GM11168 (cell line): ENCODE data around the gene RAP1B.

Experiments
- in situ Hi-C: fragments of 300-500 bp; cut with MboI; formaldehyde crosslinking; loops from one replicate; pipeline ENCODE4 v1.12.0; 2022; ENCODE audit warnings: low sequenced_read_pairs; ENCODE audit not compliant: unreplicated experiment

The RAP1B gene

GRCh38 chr12:68630598-68630997 is 19.9 kb downstream of the RAP1B start:
- in situ Hi-C loops = loop anchor here (25.0 kb wide), 1 partner anchor 268 kb away; no protein-coding TSS in a partner anchor

- in situ Hi-C loops = loop anchor here (25.0 kb wide), 1 partner anchor 269 kb away; no protein-coding TSS in a partner anchor
Measured at GRCh38 chr12:68631227-68631626, 20.5 kb downstream of the RAP1B start.

- in situ Hi-C loops = loop anchor here (25.0 kb wide), 1 partner anchor 270 kb away; no protein-coding TSS in a partner anchor
Measured at GRCh38 chr12:68632486-68632885, 21.8 kb downstream of the RAP1B start.

- in situ Hi-C loops = loop anchor here (25.0 kb wide), 1 partner anchor 272 kb away; no protein-coding TSS in a partner anchor
Measured at GRCh38 chr12:68633614-68634558, 23.2 kb downstream of the RAP1B start.

- in situ Hi-C loops = loop anchor here (25.0 kb wide), 1 partner anchor 274 kb away; no protein-coding TSS in a partner anchor
Measured at GRCh38 chr12:68636268-68636667, 25.6 kb downstream of the RAP1B start.

- in situ Hi-C loops = loop anchor here (25.0 kb wide), 1 partner anchor 275 kb away; no protein-coding TSS in a partner anchor
Measured at GRCh38 chr12:68637439-68637838, 26.7 kb downstream of the RAP1B start.

- in situ Hi-C loops = loop anchor here (25.0 kb wide), 1 partner anchor 276 kb away; no protein-coding TSS in a partner anchor
Measured at GRCh38 chr12:68638171-68638570, 27.5 kb downstream of the RAP1B start.

DNA sequence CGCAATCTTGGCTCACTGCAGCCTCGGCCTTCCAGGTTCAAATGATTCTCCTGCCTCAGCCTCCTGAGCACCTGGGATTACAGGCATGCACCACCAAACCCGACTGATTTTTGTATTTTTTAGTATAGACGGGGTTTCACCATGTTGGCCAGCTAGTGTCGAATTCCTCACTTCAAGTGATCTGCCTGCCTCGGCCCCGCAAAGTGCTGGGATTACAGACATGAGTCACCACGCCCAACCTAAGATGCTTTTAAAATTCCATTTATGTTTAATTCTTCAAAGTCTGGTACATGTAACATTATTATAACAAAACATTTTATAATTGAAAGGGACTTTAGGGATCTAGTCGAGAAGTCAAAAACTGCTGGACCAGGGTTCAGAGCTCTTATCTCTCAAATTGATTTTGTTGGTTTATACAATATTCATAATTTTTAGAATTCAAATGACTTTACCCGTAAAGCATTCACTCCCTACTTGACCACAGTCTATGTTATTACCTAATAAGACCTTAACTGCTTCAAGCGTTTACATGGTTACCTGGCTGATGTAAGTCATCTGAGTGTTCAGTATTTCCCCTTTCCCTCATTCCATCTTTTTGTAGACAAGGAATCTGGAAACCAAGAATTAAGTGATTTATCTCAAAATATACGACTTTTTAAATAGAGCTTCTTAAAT is 28.2 kb downstream of the RAP1B start:
- in situ Hi-C loops = loop anchor here (25.0 kb wide), 1 partner anchor 277 kb away; no protein-coding TSS in a partner anchor

DNA sequence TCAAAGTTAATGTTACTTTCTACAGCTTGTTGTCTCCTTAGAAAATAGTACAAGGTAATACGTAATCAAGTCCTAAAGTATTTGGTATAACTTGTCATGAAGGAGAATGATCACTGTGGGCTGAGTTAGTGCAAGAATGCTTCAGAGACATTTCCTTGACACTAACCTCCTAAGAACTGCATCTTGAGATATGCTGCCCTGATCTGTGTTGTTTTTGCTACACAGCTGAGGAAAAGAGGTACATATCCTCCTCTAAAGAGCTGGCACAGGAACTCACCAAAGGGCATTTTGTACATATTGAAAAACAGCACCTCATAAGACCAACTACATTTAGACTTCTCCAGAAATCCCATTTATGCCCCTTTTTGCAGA is 28.7 kb downstream of the RAP1B start:
- in situ Hi-C loops = loop anchor here (25.0 kb wide), 1 partner anchor 277 kb away; no protein-coding TSS in a partner anchor

GRCh38 chr12:68641138-68641537 is 30.4 kb downstream of the RAP1B start:
- in situ Hi-C loops = loop anchor here (25.0 kb wide), 1 partner anchor 279 kb away; no protein-coding TSS in a partner anchor

DNA sequence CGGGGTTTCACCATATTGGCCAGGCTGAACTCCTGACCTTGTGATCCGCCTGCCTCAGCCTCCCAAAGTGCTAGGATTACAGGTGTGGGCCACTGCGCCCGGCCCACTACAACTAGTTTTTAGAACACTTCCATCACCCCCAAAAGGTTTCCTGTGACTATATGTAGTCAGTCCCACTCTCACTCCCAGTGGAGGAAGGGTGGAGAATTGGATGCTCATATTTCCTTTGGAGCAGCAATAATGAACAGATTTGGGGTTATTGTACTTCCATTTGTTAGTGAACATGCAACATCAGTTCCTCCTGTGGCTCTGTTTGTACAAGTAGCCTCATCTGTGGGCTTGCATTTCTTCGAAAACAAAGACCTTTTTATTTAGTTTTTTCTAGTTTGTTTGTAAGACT is 35.8 kb downstream of the RAP1B start:
- in situ Hi-C loops = loop anchor here (25.0 kb wide), 1 partner anchor 284 kb away; no protein-coding TSS in a partner anchor

GRCh38 chr12:68647507-68647906 is 36.8 kb downstream of the RAP1B start:
- in situ Hi-C loops = loop anchor here (25.0 kb wide), 1 partner anchor 285 kb away; no protein-coding TSS in a partner anchor

DNA sequence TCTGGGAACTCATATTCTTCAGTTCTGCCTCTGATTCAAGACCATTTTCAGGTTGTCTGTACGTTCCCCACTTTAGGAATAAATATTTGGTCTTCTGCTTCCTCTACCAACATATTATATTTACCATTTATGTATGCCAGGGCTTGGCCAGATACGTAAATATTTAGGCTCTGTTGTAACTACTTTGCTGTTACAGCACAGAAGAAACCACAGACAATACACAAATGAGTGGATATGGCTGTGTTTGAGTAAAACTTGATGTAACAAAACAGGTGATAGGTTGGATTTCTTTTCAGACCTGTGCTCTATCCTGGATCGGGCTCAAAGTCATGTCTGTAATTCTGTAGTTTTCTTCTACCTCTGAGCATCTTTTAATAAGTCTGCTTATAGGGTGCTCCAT is 37.5 kb downstream of the RAP1B start:
- in situ Hi-C loops = loop anchor here (25.0 kb wide), 1 partner anchor 286 kb away; no protein-coding TSS in a partner anchor

DNA sequence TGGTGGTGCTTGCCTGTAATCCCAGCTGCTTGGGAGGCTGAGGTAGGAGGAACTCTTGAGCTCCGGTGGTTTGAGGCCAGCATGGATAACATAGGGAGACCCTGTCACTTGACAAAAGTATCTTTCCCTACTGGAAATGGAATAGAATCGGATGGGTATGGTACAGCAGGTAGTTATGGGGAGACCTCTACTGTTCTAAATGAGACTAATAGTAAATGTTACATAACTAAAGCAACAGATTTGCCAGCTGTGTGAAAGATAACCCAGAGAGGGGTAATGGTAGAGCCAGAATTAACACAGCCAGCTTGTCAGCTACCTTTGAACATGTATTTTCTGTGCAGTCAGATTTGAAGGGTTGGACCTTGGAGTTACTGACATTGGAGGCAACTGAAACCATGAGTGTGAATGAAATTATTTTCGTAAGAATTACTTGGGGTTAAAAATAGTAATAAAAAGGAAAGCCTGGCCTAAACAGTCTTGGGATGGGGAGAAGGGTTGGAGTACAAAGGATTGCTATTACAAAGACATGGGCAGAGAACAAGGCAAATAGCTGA is 54.4 kb downstream of the RAP1B start:
- in situ Hi-C loops = no loop called here

DNA sequence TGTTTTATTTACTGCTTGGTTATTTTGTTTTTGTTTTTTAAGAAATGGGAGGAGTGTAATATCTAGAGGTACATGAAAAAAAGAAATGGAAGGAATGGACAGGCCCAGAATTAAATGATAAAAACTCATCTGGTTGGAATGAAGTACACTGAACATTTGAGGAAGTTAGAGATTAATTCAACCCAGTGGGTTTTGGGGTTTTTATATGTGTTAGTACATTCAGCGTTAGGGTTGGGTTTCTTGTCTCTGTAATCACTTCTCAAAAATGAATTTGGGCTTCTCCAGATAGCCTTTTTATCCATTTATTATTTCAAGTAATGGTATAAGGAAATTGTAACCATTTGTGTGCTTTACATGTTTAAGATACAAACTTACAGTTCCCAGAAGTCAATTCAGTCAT is 56.6 kb downstream of the RAP1B start:
- in situ Hi-C loops = no loop called here

GRCh38 chr12:68667896-68668295 is 57.2 kb downstream of the RAP1B start:
- in situ Hi-C loops = no loop called here

DNA sequence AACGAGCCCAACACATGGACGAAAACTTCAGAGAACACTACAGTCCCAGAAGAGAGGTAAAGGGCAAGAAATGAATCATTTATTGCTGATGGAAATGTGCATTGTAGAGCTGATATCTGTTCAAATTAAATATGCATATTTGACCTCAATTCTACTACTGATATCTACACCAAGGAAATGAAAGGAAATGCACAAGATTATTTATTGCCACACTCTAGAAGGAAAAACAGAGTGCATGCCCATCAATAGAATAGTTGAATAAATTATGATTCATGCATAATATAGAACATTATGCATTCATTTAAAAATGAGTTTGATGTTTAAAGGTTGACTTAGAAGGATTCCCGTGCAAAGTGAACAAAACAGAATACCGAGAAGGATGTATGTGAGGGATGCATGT is 60.5 kb downstream of the RAP1B start:
- in situ Hi-C loops = no loop called here

DNA sequence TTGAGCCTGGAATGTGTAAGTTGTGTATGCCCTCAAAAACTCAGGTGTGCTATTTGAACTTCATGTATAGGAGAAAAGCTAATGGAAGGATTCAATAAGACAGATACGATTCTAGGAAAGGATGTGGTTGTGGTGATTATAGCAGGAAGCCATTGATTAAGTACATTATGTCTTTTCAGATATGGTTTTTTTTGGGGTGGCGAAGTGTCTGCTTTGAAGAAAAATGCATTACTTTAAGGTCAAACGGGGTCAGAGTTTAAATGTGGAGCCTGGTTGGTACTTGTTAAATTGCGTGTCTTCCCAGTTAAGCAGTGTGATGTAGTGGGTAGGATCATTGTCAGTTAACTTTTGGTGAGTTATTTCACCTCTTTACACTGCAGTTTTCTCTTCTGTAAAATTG is 63.1 kb downstream of the RAP1B start:
- in situ Hi-C loops = no loop called here

- in situ Hi-C loops = no loop called here
Measured at GRCh38 chr12:68674376-68674775, 63.7 kb downstream of the RAP1B start.
